Measurements from ENCODE around the gene CMTM4.

GRCh38 chr16:66651965-66652364 is 44.6 kb downstream of the CMTM4 start:
- no peak for TF ChIP-seq POLR2A (IDR thresholded peaks at IDR 0.05; ENCODE audit: low read length)
- TF ChIP-seq GATA1 (IDR thresholded peaks at IDR 0.05; ENCODE audit: low read depth, low read length), result no peak

Measured in erythroblast (primary cell).